Activated CD8-positive, alpha-beta memory T cell treated with anti-CD3 and anti-CD28 coated beads, Interleukin-2, amount 50 U/mL, for 48 hours (primary cell): Measurements from ENCODE around the gene BCAN.

Experiments
- DNase-seq: peaks from one replicate; pipeline ENCODE4 v3.0.0-alpha.2; 2020

Gene BCAN

GRCh38 chr1:156662005-156662799 lies 20.3 kb downstream of the BCAN start:
- no peak for DNase-seq

GRCh38 chr1:156662800-156663055 lies 20.8 kb downstream of the BCAN start:
- DNase-seq: no peak

- no peak for DNase-seq
Observed at GRCh38 chr1:156663178-156663577, 21.3 kb downstream of the BCAN start.

- DNase-seq: no peak
Observed at GRCh38 chr1:156664046-156664766, 22.3 kb downstream of the BCAN start.

GRCh38 chr1:156664767-156665411 lies 23.0 kb downstream of the BCAN start:
- no peak for DNase-seq

GRCh38 chr1:156665539-156665938 lies 23.6 kb downstream of the BCAN start:
- DNase-seq: no peak

GRCh38 chr1:156666862-156667609 lies 25.1 kb downstream of the BCAN start:
- no peak for DNase-seq

- no peak for DNase-seq
Observed at GRCh38 chr1:156667610-156667967, 25.7 kb downstream of the BCAN start.

GRCh38 chr1:156667968-156668709 lies 26.2 kb downstream of the BCAN start:
- no peak for DNase-seq

- no peak for DNase-seq
Observed at GRCh38 chr1:156668801-156669637, 27.1 kb downstream of the BCAN start.

- no peak for DNase-seq
Observed at GRCh38 chr1:156669794-156670193, 27.9 kb downstream of the BCAN start.

- no peak for DNase-seq
Observed at GRCh38 chr1:156670359-156670758, 28.4 kb downstream of the BCAN start.

- DNase-seq: no peak
Observed at GRCh38 chr1:156670791-156671190, 28.9 kb downstream of the BCAN start.

GRCh38 chr1:156671804-156672203 lies 29.9 kb downstream of the BCAN start:
- DNase-seq: no peak

GRCh38 chr1:156673387-156674121 lies 31.6 kb downstream of the BCAN start:
- DNase-seq: no peak

GRCh38 chr1:156675210-156676113 lies 33.5 kb downstream of the BCAN start:
- no peak for DNase-seq

- DNase-seq: no peak
Observed at GRCh38 chr1:156676114-156676819, 34.4 kb downstream of the BCAN start.

GRCh38 chr1:156676820-156677615 lies 35.1 kb downstream of the BCAN start, which contains the start of gene NES:
Gene NES (minus strand): TSS chr1:156677407. CDS start chr1:156677264, 143 bp downstream.
- no peak for DNase-seq
